Measurements from ENCODE around the gene RAB40C.

The RAB40C gene

GRCh38 chr16:557463-558297, 32.2 kb upstream of the RAB40C start:
- no peak for DNase-seq (ENCODE audit: low read depth, low spot score)
- no peak overlapping the region for H3K4me3 ChIP-seq (ENCODE audit: low read length)

GRCh38 chr16:558298-559020, 31.4 kb upstream of the RAB40C start:
- H3K4me3 ChIP-seq (ENCODE audit: low read length): no peak overlapping the region
- no peak for DNase-seq (ENCODE audit: low read depth, low spot score)

GRCh38 chr16:559021-559380, 30.9 kb upstream of the RAB40C start:
- H3K4me3 ChIP-seq (ENCODE audit: low read length): no peak overlapping the region
- no peak for DNase-seq (ENCODE audit: low read depth, low spot score)

- H3K4me3 ChIP-seq (ENCODE audit: low read length): no peak overlapping the region
- DNase-seq (ENCODE audit: low read depth, low spot score): no peak
Observed at GRCh38 chr16:559411-560203, 30.3 kb upstream of the RAB40C start.

- H3K4me3 ChIP-seq (ENCODE audit: low read length): no peak within 1 kb of the TSS
- DNase-seq (ENCODE audit: low read depth, low spot score): no peak
Observed at GRCh38 chr16:560204-560700, 29.6 kb upstream of the RAB40C start, which contains the start of gene PRR35. TSS of gene PRR35 (plus strand) at chr16:560394. CDS start at chr16:563295, 2,901 bp downstream.

- DNase-seq (ENCODE audit: low read depth, low spot score): no peak
- no peak overlapping the region for H3K4me3 ChIP-seq (ENCODE audit: low read length)
Observed at GRCh38 chr16:560701-561412, 29.0 kb upstream of the RAB40C start.

GRCh38 chr16:561413-561794, 28.5 kb upstream of the RAB40C start:
- no peak overlapping the region for H3K4me3 ChIP-seq (ENCODE audit: low read length)
- no peak for DNase-seq (ENCODE audit: low read depth, low spot score)

GRCh38 chr16:561957-562938, 27.6 kb upstream of the RAB40C start:
- no peak overlapping the region for H3K4me3 ChIP-seq (ENCODE audit: low read length)
- DNase-seq (ENCODE audit: low read depth, low spot score): no peak

- H3K4me3 ChIP-seq (ENCODE audit: low read length): no peak overlapping the region
- no peak for DNase-seq (ENCODE audit: low read depth, low spot score)
Observed at GRCh38 chr16:563072-563644, 26.7 kb upstream of the RAB40C start.

GRCh38 chr16:564690-565418, 25.0 kb upstream of the RAB40C start:
- no peak for DNase-seq (ENCODE audit: low read depth, low spot score)
- H3K4me3 ChIP-seq (ENCODE audit: low read length): no peak overlapping the region

GRCh38 chr16:565419-566330, 24.2 kb upstream of the RAB40C start:
- DNase-seq (ENCODE audit: low read depth, low spot score): no peak

GRCh38 chr16:566475-567372, 23.1 kb upstream of the RAB40C start, which contains the start of gene NHLRC4:
TSS of gene NHLRC4 (plus strand) at chr16:567005. CDS start at chr16:568048, 1,043 bp downstream.
- peak within 1 kb of the TSS; percentile 18 for H3K4me3 ChIP-seq (ENCODE audit: low read length)
- peak; percentile 55 for DNase-seq (ENCODE audit: low read depth, low spot score)

More at GRCh38 chr16:565419-566330, 24.2 kb upstream of the RAB40C start:
- no peak overlapping the region for H3K4me3 ChIP-seq (ENCODE audit: low read length)

- DNase-seq (ENCODE audit: low read depth, low spot score): no peak
- peak overlapping the region; percentile 18; the same call in 1 of the 2 replicates for H3K4me3 ChIP-seq (ENCODE audit: low read length)
Observed at GRCh38 chr16:567373-568256, 22.3 kb upstream of the RAB40C start.
